Astrocyte (in vitro differentiated cells and primary cell): Measurements from ENCODE around the gene ADSS1.

Source experiments
- CTCF ChIP-seq: IDR thresholded peaks from 2 replicates; pipeline ENCODE4 v1.5.1; 2011; ENCODE audit warnings: low read depth, mild to moderate bottlenecking, inconsistent platforms, low read length, moderate library complexity; ENCODE audit not compliant: insufficient read depth
- EZH2 ChIP-seq: IDR thresholded peaks from 2 replicates; pipeline ENCODE4 v1.6.1; 2012; ENCODE audit warnings: mild to moderate bottlenecking, low read length, inconsistent platforms; ENCODE audit not compliant: insufficient read depth

GRCh38 chr14:104738375-104739019, 14.5 kb downstream of the ADSS1 start:
- no peak for TF ChIP-seq CTCF
- TF ChIP-seq EZH2, result no peak
